ENCODE results near the gene PTGES.
"Not testable (repeated sequence)": the region's sequence is repeated elsewhere in the genome, so short reads cannot be mapped to it uniquely, and the experiment has no call there.

DNA sequence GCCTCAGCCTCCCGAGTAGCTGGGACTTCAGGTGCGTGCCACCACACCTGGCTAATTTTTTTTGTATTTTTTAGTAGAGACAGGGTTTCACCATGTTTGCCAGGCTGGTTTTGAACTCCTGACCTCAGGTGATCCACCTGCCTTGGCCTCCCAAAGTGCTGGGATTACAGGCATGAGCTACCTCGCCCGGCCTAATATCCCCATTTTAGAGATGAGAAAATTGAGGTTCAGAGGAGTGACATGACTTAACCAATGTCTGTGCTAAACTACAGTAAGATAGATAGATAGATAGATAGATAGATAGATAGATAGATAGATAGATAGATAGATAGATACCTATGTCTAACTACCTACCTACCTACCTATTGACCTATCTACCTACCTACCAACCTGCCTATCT lies 23.3 kb upstream of the PTGES start:
- TF ChIP-seq, protein P1, sequence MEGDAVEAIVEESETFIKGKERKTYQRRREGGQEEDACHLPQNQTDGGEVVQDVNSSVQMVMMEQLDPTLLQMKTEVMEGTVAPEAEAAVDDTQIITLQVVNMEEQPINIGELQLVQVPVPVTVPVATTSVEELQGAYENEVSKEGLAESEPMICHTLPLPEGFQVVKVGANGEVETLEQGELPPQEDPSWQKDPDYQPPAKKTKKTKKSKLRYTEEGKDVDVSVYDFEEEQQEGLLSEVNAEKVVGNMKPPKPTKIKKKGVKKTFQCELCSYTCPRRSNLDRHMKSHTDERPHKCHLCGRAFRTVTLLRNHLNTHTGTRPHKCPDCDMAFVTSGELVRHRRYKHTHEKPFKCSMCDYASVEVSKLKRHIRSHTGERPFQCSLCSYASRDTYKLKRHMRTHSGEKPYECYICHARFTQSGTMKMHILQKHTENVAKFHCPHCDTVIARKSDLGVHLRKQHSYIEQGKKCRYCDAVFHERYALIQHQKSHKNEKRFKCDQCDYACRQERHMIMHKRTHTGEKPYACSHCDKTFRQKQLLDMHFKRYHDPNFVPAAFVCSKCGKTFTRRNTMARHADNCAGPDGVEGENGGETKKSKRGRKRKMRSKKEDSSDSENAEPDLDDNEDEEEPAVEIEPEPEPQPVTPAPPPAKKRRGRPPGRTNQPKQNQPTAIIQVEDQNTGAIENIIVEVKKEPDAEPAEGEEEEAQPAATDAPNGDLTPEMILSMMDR (IDR thresholded peaks at IDR 0.05), result not testable (repeated sequence)
- TF ChIP-seq POLR2A, EP300, POLR2AphosphoS5 (IDR thresholded peaks at IDR 0.05): not testable (repeated sequence)

Measured in sigmoid colon (tissue), 4 donors.